GM19351 (cell line): ENCODE measurements around the gene EHBP1.

Experiments used
- ATAC-seq: cut with Tn5 transposase; IDR thresholded peaks from one replicate; pipeline ENCODE4 v1.9.1; 2021; ENCODE audit warnings: mild to moderate bottlenecking, moderate library complexity; ENCODE audit not compliant: unreplicated experiment

EHBP1 gene

GRCh38 chr2:62812921-62813825 lies 107.7 kb downstream of the EHBP1 start:
- no peak for ATAC-seq

DNA sequence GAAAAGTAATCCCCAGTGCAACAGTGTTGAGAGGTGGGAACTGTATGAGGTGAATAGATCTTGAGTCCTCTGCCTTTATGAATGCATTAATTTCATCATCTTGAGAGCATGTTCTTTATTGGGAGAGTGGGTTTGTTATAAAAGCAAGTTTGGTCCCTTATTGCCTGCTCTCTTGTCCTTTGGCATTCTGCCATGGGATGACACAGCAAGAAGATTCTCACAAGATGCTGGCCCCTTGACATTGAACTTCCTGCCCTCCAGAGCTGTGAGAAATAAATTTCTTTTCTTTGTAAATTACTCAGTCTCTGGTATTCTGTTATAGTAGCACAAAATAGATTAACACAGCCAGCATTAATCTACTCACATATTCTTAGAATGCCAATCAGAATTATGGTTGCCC lies 108.6 kb downstream of the EHBP1 start:
- no peak for ATAC-seq

DNA sequence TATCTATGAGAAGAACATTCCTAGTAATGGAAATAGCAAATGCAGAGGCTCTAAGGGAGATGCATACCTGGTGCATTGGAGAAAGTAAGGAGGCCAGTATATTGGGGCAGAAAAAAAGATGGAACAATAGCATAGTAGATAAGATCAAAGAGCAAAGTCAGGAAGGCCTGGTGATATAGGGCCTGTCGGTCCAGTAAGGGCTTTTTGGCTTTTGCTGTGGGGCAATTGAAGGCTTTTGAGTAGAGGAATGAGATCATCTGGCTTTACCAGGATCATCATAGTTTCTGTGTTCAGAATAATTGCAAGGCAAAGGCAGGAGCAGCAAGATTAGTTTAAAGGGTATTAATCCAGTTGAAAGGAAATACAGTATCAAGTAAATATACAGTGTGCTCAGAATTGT lies 111.8 kb downstream of the EHBP1 start:
- no peak for ATAC-seq

DNA sequence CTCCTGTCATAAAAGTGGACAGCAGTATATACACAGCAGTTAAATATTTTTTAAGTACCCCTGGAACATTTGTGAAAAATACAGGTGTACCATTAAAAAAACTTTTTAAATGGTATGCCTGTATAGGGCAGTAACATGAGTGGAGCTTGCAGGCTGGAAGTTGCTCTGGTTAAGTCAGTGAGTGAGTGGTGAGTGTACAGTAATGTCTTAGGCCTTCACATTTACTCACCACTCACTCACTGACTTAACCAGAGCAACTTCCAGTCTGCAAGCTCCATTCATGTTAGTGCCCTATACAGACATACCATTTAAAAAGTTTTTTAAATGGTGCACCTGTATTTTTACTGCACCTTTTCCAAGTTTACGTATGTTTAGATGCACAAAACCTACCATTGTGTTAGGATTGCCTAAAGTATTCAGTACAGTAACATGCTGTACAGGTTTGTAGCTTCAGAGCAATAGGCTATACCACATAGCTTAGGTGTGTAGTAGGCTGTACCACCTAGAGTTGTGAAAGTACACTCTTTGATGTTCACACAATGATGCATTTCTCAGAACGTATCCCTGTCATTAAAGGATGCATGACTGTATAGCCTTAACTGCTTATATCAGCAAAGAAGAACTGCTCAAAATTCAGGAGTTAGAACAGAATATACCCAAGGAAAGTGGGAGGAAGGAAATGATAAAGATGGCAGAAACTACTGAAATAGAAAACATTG lies 112.6 kb downstream of the EHBP1 start:
- no peak for ATAC-seq

DNA sequence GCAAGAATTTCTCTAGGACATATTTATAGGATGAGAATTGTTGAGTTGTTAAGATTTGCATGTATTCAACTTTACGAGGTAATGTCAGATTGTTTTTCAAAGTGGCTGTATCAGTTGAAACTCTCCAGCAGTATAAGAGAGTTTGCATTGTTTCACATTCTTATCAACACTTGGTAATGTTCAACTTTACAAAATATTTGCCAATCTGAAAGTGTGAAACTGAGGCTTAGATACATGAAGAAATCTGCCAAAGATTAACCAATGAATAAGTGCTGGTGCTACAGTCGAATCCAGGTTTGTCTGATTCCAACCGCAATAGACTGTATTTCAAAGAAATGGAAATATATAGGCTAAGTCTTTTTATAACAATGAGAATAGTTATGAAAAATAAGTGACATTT lies 117.0 kb downstream of the EHBP1 start:
- no peak for ATAC-seq

- ATAC-seq = no peak
These were observed 118.9 kb downstream of the EHBP1 start for GRCh38 chr2:62824388-62824787.

DNA sequence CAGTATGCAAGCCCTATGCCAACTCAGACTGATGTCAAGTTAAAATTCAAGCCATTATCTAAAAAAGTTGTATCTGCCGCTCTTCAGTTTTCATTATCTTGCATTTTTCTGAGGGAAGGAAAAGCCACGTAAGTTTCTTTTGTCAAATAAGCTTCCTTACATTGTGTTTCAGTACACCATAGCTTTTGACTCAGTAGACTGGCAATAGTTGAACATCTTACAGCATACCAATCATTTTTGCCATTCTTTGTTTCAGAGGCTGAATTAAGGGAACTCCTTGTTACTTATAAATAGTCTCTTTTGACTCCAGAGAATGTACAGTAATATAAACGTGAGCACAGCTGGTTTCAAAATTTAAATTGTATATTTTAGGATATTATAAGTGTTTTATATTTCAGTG lies 120.6 kb downstream of the EHBP1 start:
- ATAC-seq = no peak

DNA sequence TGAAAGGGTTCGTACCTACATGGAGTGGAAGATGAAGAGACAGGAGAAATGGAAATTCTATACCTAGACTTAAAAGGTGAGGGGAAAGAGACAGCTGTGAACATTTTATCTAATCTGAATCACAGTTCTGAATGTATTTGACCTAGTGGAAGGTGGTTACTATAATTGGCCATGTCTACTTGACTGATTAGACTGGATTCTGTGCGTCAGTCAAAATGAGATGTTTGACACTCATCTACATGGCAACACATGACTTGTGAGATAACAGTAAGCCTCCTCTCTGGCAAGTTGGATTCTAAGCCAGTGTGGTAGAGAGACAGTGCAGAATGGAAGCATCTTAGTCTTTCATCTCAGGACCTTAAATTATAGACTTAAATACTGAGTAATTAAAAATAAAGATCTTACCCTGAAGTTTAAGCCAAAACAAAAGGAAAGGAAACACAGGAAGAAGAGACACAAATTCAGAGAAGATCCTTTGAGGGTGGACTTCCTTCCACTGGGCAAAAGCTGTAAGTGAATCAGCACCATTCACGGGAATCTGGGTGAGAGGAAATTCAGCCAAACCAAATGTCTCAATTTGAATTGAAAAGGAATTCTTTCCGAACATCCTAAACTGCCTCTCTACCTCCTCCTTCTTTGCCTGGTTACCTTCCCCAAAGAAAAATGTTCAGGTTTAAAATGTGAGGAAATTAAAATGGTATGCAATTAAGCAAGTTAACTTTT lies 121.6 kb downstream of the EHBP1 start:
- no peak for ATAC-seq

- no peak for ATAC-seq
These were observed 126.2 kb downstream of the EHBP1 start for GRCh38 chr2:62831729-62832128.

DNA sequence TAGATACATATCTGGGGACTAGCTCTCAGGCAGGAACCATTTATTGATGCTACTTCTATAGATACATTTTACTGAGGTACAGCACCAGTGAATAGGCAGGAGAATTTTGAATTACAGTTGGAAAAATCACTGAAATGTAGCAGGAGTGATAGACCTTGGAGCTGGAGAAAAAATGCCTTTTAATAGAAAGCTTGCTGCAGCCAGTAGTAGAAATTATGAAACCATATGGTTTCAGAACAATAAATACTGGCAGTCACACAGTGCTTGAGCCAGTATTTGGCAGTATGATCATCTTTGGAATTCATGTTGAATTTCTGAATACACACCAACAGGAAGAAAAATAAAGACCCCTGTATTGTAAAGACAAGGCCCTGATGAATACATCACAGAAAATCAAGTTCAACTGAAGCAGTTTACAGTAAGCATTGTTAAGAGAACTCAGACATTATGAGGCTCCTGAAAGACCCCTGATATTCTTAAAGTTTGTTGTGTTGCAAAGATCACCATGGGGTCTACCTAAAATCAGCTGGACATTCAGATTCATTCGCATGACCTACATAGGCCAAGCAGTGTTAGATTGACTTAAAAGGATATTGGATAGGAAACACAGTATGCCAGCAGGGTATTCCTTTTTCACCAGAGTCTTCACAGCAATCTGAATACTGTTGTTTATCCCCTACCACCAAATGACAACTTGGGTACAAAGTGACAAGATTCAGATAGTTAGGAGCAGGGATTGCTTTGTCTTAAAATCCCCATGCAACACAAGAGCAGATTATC lies 139.0 kb downstream of the EHBP1 start:
- ATAC-seq = no peak

GRCh38 chr2:62845256-62845655 lies 139.7 kb downstream of the EHBP1 start:
- ATAC-seq = no peak

- no peak for ATAC-seq
These were observed 146.7 kb downstream of the EHBP1 start for GRCh38 chr2:62852254-62852653.

GRCh38 chr2:62854600-62855514 lies 149.3 kb downstream of the EHBP1 start:
- no peak for ATAC-seq

GRCh38 chr2:62856228-62857040 lies 150.9 kb downstream of the EHBP1 start:
- no peak for ATAC-seq

- no peak for ATAC-seq
These were observed 151.8 kb downstream of the EHBP1 start for GRCh38 chr2:62857139-62857931.

GRCh38 chr2:62858231-62858832 lies 152.8 kb downstream of the EHBP1 start:
- no peak for ATAC-seq

DNA sequence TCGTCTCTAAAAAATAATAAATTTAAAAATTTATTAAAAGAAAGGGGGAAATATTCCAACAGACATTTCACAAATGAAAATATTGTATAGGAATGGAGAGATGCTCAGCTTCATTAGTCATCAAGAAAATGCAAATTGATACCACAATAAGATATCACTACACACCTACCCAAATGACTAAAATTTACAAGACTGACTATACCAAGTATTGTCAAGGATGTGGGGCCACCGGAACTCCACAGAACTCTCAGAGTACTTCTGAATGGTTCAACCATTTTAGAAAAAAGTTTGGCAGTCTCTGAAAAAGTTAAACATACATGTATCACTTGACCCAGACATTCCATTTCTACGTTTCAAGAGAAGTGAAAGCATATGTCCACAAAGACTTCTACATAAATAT lies 163.4 kb downstream of the EHBP1 start:
- no peak for ATAC-seq

GRCh38 chr2:62870966-62871365 lies 165.5 kb downstream of the EHBP1 start:
- ATAC-seq = no peak
